Pancreas (tissue), 10 donors: Measurements from ENCODE around the gene PIK3AP1. TPM values are rescaled to one million over a fixed set of nuclear protein-coding genes. Genes with fewer than 3 reads are reported as not detected.

Source experiments
- ATAC-seq, 4 donors: fragments of 200-7000 bp; cut with Tn5 transposase; one replicate each; pipeline versions ENCODE4 v1.8.0 to v1.9.1; 2020; ENCODE audit warnings: mild to moderate bottlenecking in 4 of 4, moderate library complexity in 4 of 4
- DNase-seq, 6 donors: peaks; one replicate each; pipeline ENCODE4 v3.0.0-alpha.2; 2020
- FAIRE-seq: peaks from 2 replicates; lab custom pipeline; 2012; peaks lifted over from hg19 to GRCh38; lab: Jason Lieb, UNC
- H3K27ac ChIP-seq, 4 donors: fragments of 200-600 bp; sonication (generic); 1 replicate in 3 of 4; 2 replicates in 1 of 4; pipeline versions ENCODE4 v1.5.0 to v1.8.0; 2020
- H3K27me3 ChIP-seq, 4 donors: fragments of 200-600 bp; one replicate each; pipeline ENCODE4 v1.8.0; 2021
- H3K36me3 ChIP-seq, 3 donors: fragments of 200-600 bp; sonication (generic) in 1 of 3; one replicate each; pipeline versions ENCODE4 v1.5.0 to v1.8.0; 2020 to 2021
- H3K4me1 ChIP-seq, 3 donors: fragments of 200-600 bp; one replicate each; pipeline ENCODE4 v1.8.0; 2021
- H3K4me3 ChIP-seq, 4 donors: fragments of 200-600 bp; sonication (generic) in 2 of 4; one replicate each; pipeline versions ENCODE4 v1.5.0 to v1.8.0; 2020 to 2021
- H3K9me3 ChIP-seq, 4 donors: fragments of 200-600 bp; one replicate each; pipeline ENCODE4 v1.8.0; 2021
- CTCF ChIP-seq, 4 donors: fragments of 200-600 bp; sonication (generic) in 3 of 4; IDR thresholded peaks; one replicate each; pipeline versions ENCODE4 v1.5.0 to v1.8.0; 2021; ENCODE audit warnings: antibody characterized with exemption in 4 of 4
- WGBS, 2 donors: extraction: QIAGEN DNeasy Blood & Tissue Kit; methylation state at CpG; one replicate each; pipeline ENCODE4 v1.1.7; 2013; 5-methylcytosine and 5-hydroxymethylcytosine counted together
- intact Hi-C, 3 donors: fragments of 100-400 bp; cut with DNase I; formaldehyde crosslinking; loops; one replicate each; pipeline versions ENCODE4 v1.11.1 to v1.14.2; 2022
- polyA plus RNA-seq, 2 donors: library from polyadenylated mRNA; stranded (reverse); fragments of 200-250 nt; gene quantifications; one replicate each; pipeline ENCODE4 v1.2.3, GENCODE V29; 2013
- total RNA-seq, 6 donors: library from RNA; stranded (reverse); fragmentation: NEBNext Ultra II Directional in 4 of 6; extraction: Animal tissue kit (Norgen Biotek cat#: 25700) in 4 of 6; gene quantifications; one replicate each; pipeline versions ENCODE4 v1.2.1 to v1.2.4, GENCODE V29; 2021 to 2023
- donor health status: healthy with polysubstance abuse.
- donor health status: DM: no; HTN: no; CAD: no; lungs with moderate emphysema.
- donor health status: DM: no; HTN: no; CAD: no.
- donor health status: control.
- donor health status: control.
- donor health status: Bipolar disorder and iron deficiency.
- donor health status: DM: yes; HTN: yes; CAD: no.
- donor health status: DM: no; HTN: no; CAD: no.
- donor health status: DM: no; HTN: no; CAD: no.
- donor health status: DM: yes; HTN: yes; CAD: no.

PIK3AP1 gene
- total and polyA plus RNA-seq, 8 donors = 15.0 to 71.0 (median 28.2) TPM

- Histone ChIP-seq H3K36me3 (peaks cover 0 to 2% (median 0%) of the 10 kb centered on the region in 3 donors), H3K27ac (no peak overlapping the region), H3K4me3 (no peak overlapping the region), H3K27me3 (no peaks in the 10 kb centered on the region), H3K4me1 (peaks cover 12 to 14% (median 14%) of the 10 kb centered on the region in 3 donors), H3K9me3 (no peaks in the 10 kb centered on the region)
- no peak for TF ChIP-seq CTCF (IDR thresholded peaks at IDR 0.05)
- ATAC-seq (peak in 2 of 4 donors; percentile 21 to 39), FAIRE-seq (no peak), DNase-seq (no peak)
- intact Hi-C loops = loop anchor here in 1 of 3 donors (10.0 kb wide), 1 partner anchor 58 kb away; no protein-coding TSS in a partner anchor
- WGBS, 2 donors = 85 to 89% methylated on average over 9 of the region's 9 CpGs
These were observed 63.5 kb downstream of the PIK3AP1 start for GRCh38 chr10:96656839-96657238.

- WGBS, 2 donors = 90 to 91% methylated on average over 3 of the region's 3 CpGs
- H3K27me3 ChIP-seq = no peaks in the 10 kb centered on the region
- H3K4me1 ChIP-seq = peaks cover 12 to 14% (median 14%) of the 10 kb centered on the region in 3 donors
- H3K36me3 ChIP-seq = peaks cover 0 to 9% (median under 1%) of the 10 kb centered on the region in 3 donors
- ATAC-seq = no peak
- TF ChIP-seq CTCF (IDR thresholded peaks at IDR 0.05) = no peak
- no peaks in the 10 kb centered on the region for H3K9me3 ChIP-seq
- no peak overlapping the region for H3K27ac ChIP-seq
- intact Hi-C loops = loop anchor here in 1 of 3 donors (10.0 kb wide), 1 partner anchor 59 kb away; no protein-coding TSS in a partner anchor
- no peak for DNase-seq
- no peak for FAIRE-seq
- no peak overlapping the region for H3K4me3 ChIP-seq
These were observed 64.1 kb downstream of the PIK3AP1 start for GRCh38 chr10:96656198-96656577.

GRCh38 chr10:96655461-96656197 lies 64.7 kb downstream of the PIK3AP1 start:
- TF ChIP-seq CTCF (IDR thresholded peaks at IDR 0.05) = no peak
- intact Hi-C loops = loop anchor here in 1 of 3 donors (10.0 kb wide), 1 partner anchor 59 kb away; no protein-coding TSS in a partner anchor
- no peak for DNase-seq
- no peak for ATAC-seq
- FAIRE-seq = no peak
- peaks cover 0 to 15% (median 6%) of the 10 kb centered on the region in 3 donors for H3K36me3 ChIP-seq
- no peak overlapping the region for H3K4me3 ChIP-seq
- no peaks in the 10 kb centered on the region for H3K27me3 ChIP-seq
- 75 to 87% methylated on average over 7 of the region's 7 CpGs for WGBS, 2 donors
- H3K9me3 ChIP-seq = no peaks in the 10 kb centered on the region
- H3K27ac ChIP-seq = no peak overlapping the region
- H3K4me1 ChIP-seq = peaks cover 12 to 14% (median 14%) of the 10 kb centered on the region in 3 donors

- Histone ChIP-seq H3K27me3 (no peaks in the 10 kb centered on the region), H3K4me3 (no peak overlapping the region), H3K36me3 (peaks cover 0 to 46% (median 14%) of the 10 kb centered on the region in 3 donors), H3K9me3 (no peaks in the 10 kb centered on the region), H3K4me1 (no peaks in the 10 kb centered on the region), H3K27ac (no peak overlapping the region)
- FAIRE-seq (no peak), DNase-seq (no peak), ATAC-seq (peak in 2 of 4 donors; percentile 41 to 50)
- intact Hi-C loops = loop anchor here in 1 of 3 donors (10.0 kb wide), 1 partner anchor 63 kb away; no protein-coding TSS in a partner anchor
- 91 to 95% methylated on average over 8 of the region's 8 CpGs for WGBS, 2 donors
- no peak for TF ChIP-seq CTCF (IDR thresholded peaks at IDR 0.05)
These were observed 68.3 kb downstream of the PIK3AP1 start for GRCh38 chr10:96651998-96652431.
